Calu3 (cell line): ENCODE measurements around the gene NPHS1. TPM values are rescaled to one million over a fixed set of nuclear protein-coding genes. Genes with fewer than 3 reads are reported as not detected.
"Not testable (repeated sequence)": the region's sequence is repeated elsewhere in the genome, so short reads cannot be mapped to it uniquely, and the experiment has no call there.

Experiments used
- BruUV-seq: library from RNA; stranded (reverse); fragments of 400-500 nt; replicated peaks from 2 replicates; lab custom pipeline; 2021; lab: Mats Ljungman, UMichigan
- CTCF ChIA-PET: fragments of 300-600 bp; sonication (Branson Sonifier 250); formaldehyde crosslinking; loops from one replicate; lab custom pipeline; 2022; ENCODE audit warnings: antibody characterized with exemption; lab: Charles Lee
- DNase-seq: peaks from one replicate; pipeline ENCODE4 v3.0.0; 2022
- H3K27ac Mint-ChIP-seq: one replicate; pipeline ENCODE4 v1.8.0; 2022; ENCODE audit warnings: mixed read lengths; ENCODE audit not compliant: unreplicated experiment
- H3K27me3 Mint-ChIP-seq: one replicate; pipeline ENCODE4 v1.8.0; 2022; ENCODE audit warnings: mixed read lengths; ENCODE audit not compliant: unreplicated experiment
- H3K36me3 Mint-ChIP-seq: one replicate; pipeline ENCODE4 v1.8.0; 2022; ENCODE audit warnings: mild to moderate bottlenecking, moderate library complexity, mixed read lengths; ENCODE audit not compliant: insufficient read depth, unreplicated experiment
- H3K4me1 Mint-ChIP-seq: one replicate; pipeline ENCODE4 v1.8.0; 2022; ENCODE audit warnings: mild to moderate bottlenecking, low read depth, mixed read lengths; ENCODE audit not compliant: unreplicated experiment
- H3K4me3 Mint-ChIP-seq: one replicate; pipeline ENCODE4 v1.8.0; 2022; ENCODE audit warnings: mild to moderate bottlenecking, low read depth, moderate library complexity, mixed read lengths; ENCODE audit not compliant: unreplicated experiment
- H3K9me3 Mint-ChIP-seq: one replicate; pipeline ENCODE4 v1.8.0; 2022; ENCODE audit warnings: low read depth, mixed read lengths; ENCODE audit not compliant: unreplicated experiment
- CTCF ChIP-seq: fragments of 200-600 bp; IDR thresholded peaks from one replicate; pipeline ENCODE4 v1.8.0; 2022; ENCODE audit warnings: antibody characterized with exemption; ENCODE audit not compliant: unreplicated experiment
- intact Hi-C: fragments of 100-400 bp; cut with micrococcal nuclease; formaldehyde crosslinking; loops from one replicate; pipeline ENCODE4 v1.10.0; 2022; ENCODE audit not compliant: unreplicated experiment
- total RNA-seq: library from RNA; stranded (reverse); gene quantifications from 2 replicates; pipeline ENCODE4 v1.2.3, GENCODE V29; 2022

NPHS1 gene
- total RNA-seq, 1 experiment from 2014 or later = not detected

DNA sequence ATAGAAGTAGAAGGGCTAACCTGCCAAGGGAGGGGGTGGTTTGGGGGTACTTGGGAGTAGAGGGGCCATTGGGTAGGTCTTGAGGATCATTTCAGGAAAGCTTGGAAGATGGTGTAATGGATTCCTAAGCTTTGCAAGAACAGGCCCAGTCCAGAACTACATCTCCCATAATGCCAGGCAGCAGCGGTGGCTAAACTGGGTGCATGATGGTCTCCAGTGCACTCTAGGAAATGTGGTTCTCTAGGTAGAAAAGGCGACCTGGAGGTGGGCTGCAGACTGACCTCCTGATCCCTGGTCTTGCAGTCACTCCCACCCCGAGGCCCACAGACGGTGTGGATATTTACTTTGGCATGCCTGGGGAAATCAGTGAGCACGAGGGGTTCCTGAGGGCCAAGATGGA is 19.9 kb upstream of the NPHS1 start:
- H3K27ac Mint-ChIP-seq = no peak overlapping the region
- H3K27me3 Mint-ChIP-seq = peaks cover 66% of the 10 kb centered on the region
- TF ChIP-seq CTCF = no peak
- H3K9me3 Mint-ChIP-seq = no peaks in the 10 kb centered on the region
- no TSS peak for BruUV-seq
- H3K4me1 Mint-ChIP-seq = peaks cover 13% of the 10 kb centered on the region
- H3K4me3 Mint-ChIP-seq = no peak overlapping the region
- DNase-seq = no peak
- CTCF ChIA-PET = no interaction called here
- peaks cover 17% of the 10 kb centered on the region for H3K36me3 Mint-ChIP-seq
- intact Hi-C loops = loop anchor here (2.0 kb wide), 1 partner anchor 47 kb away; no protein-coding TSS in a partner anchor

- H3K27me3 Mint-ChIP-seq = peaks cover 66% of the 10 kb centered on the region
- H3K4me3 Mint-ChIP-seq = no peak overlapping the region
- no peak for TF ChIP-seq CTCF
- peaks cover 13% of the 10 kb centered on the region for H3K4me1 Mint-ChIP-seq
- CTCF ChIA-PET = no interaction called here
- BruUV-seq = no TSS peak
- no peaks in the 10 kb centered on the region for H3K9me3 Mint-ChIP-seq
- peaks cover 17% of the 10 kb centered on the region for H3K36me3 Mint-ChIP-seq
- intact Hi-C loops = loop anchor here (2.0 kb wide), 1 partner anchor 47 kb away; no protein-coding TSS in a partner anchor
- H3K27ac Mint-ChIP-seq = no peak overlapping the region
- DNase-seq = no peak
Measured at GRCh38 chr19:35871611-35872010, 19.3 kb upstream of the NPHS1 start.

- H3K27me3 Mint-ChIP-seq = peaks cover 66% of the 10 kb centered on the region
- H3K4me1 Mint-ChIP-seq = peaks cover 13% of the 10 kb centered on the region
- CTCF ChIA-PET = no interaction called here
- intact Hi-C loops = no loop called here
- no peak for DNase-seq
- no peak overlapping the region for H3K27ac Mint-ChIP-seq
- TF ChIP-seq CTCF = no peak
- H3K9me3 Mint-ChIP-seq = no peaks in the 10 kb centered on the region
- H3K4me3 Mint-ChIP-seq = no peak overlapping the region
- no TSS peak for BruUV-seq
- peaks cover 17% of the 10 kb centered on the region for H3K36me3 Mint-ChIP-seq
Measured at GRCh38 chr19:35870798-35871197, 18.5 kb upstream of the NPHS1 start.

- DNase-seq = peak; percentile 44
Measured at GRCh38 chr19:35870124-35870736, 17.9 kb upstream of the NPHS1 start.

More at GRCh38 chr19:35870124-35870736, 17.9 kb upstream of the NPHS1 start:
- peaks cover 17% of the 10 kb centered on the region for H3K36me3 Mint-ChIP-seq
- peak overlapping the region; percentile 58 for H3K4me3 Mint-ChIP-seq
- peaks cover 67% of the 10 kb centered on the region for H3K27me3 Mint-ChIP-seq
- H3K4me1 Mint-ChIP-seq = peaks cover 13% of the 10 kb centered on the region
- CTCF ChIA-PET = interaction anchor here (0.5 to 0.7 kb wide), 3 partner anchors 38 to 340 kb away, joined by 3 to 8 read pairs (median 3); partner anchors contain the start of gene TYROBP
- H3K9me3 Mint-ChIP-seq, intact Hi-C loops, BruUV-seq: not testable (repeated sequence)
- peak overlapping the region; percentile 46 for H3K27ac Mint-ChIP-seq
